CD14-positive monocyte (primary cell): Measurements from ENCODE around the gene ZDHHC8. TPM values are rescaled to one million over a fixed set of nuclear protein-coding genes. Genes with fewer than 3 reads are reported as not detected.

ENCODE experiments used
- DNase-seq, 3 donors: peaks; one replicate each; pipeline ENCODE4 v3.0.0-alpha.2; 2011 to 2022
- H2AFZ ChIP-seq: 2 replicates; pipeline ENCODE4 v1.6.0; 2012; ENCODE audit warnings: mild to moderate bottlenecking, low read depth, low read length, inconsistent platforms; ENCODE audit not compliant: insufficient read depth, poor library complexity, severe bottlenecking
- H3K27ac ChIP-seq, 2 donors: 1 replicate in 1 of 2; 2 replicates in 1 of 2; pipeline ENCODE4 v1.5.1; 2012 to 2013; ENCODE audit warnings: low read length in 2 of 2, control low read depth in 1 of 2, inconsistent platforms in 1 of 2, low read depth in 1 of 2, mild to moderate bottlenecking in 1 of 2
- H3K27me3 ChIP-seq, 2 donors: one replicate each; pipeline versions ENCODE4 v1.6.0 to v1.6.1; 2011 to 2013; ENCODE audit warnings: low read length in 2 of 2; ENCODE audit not compliant: control insufficient read depth in 2 of 2, insufficient read depth in 2 of 2
- H3K36me3 ChIP-seq, 2 donors: replicated peaks in 1 of 2; 1 replicate in 1 of 2; 2 replicates in 1 of 2; pipeline versions ENCODE4 v1.5.1 to v1.6.1; 2012 to 2013; ENCODE audit warnings: low read length in 2 of 2, control low read depth in 1 of 2, inconsistent platforms in 1 of 2, mild to moderate bottlenecking in 1 of 2; ENCODE audit not compliant: insufficient read depth in 2 of 2, control insufficient read depth in 1 of 2
- H3K4me1 ChIP-seq, 2 donors: 1 replicate in 1 of 2; 2 replicates in 1 of 2; pipeline versions ENCODE4 v1.5.1 to v1.6.1; 2012 to 2013; ENCODE audit warnings: low read length in 2 of 2, control low read depth in 1 of 2, inconsistent platforms in 1 of 2, mild to moderate bottlenecking in 1 of 2, moderate library complexity in 1 of 2; ENCODE audit not compliant: insufficient read depth in 2 of 2, control insufficient read depth in 1 of 2
- H3K4me2 ChIP-seq: replicated peaks from 2 replicates; pipeline ENCODE3; 2012; ENCODE audit warnings: low read length, moderate library complexity, mild to moderate bottlenecking; ENCODE audit not compliant: poor library complexity, severe bottlenecking; ENCODE audit errors: extremely low read depth
- H3K4me3 ChIP-seq, 3 experiments: fragments of 200-600 bp in 1 of 3; sonication (generic) in 1 of 3; replicated peaks in 1 of 3; 1 replicate in 2 of 3; 2 replicates in 1 of 3; pipeline ENCODE4 v1.5.1; 2011 to 2013; ENCODE audit warnings: low read length in 3 of 3, mild to moderate bottlenecking in 3 of 3, control low read depth in 2 of 3, low read depth in 2 of 3, inconsistent platforms in 1 of 3, moderate library complexity in 1 of 3
- H3K79me2 ChIP-seq: 2 replicates; pipeline ENCODE4 v1.6.0; 2012; ENCODE audit warnings: mild to moderate bottlenecking, control low read depth, inconsistent platforms, low read length, moderate library complexity; ENCODE audit not compliant: insufficient read depth
- H3K9ac ChIP-seq: 2 replicates; pipeline ENCODE4 v1.6.0; 2017; ENCODE audit warnings: low read length, mild to moderate bottlenecking; ENCODE audit not compliant: insufficient read depth, poor library complexity, severe bottlenecking
- H3K9me3 ChIP-seq, 2 donors: replicated peaks in 1 of 2; 1 replicate in 1 of 2; 2 replicates in 1 of 2; pipeline versions ENCODE4 v1.5.1 to v1.6.1; 2012 to 2013; ENCODE audit warnings: low read length in 2 of 2, control low read depth in 1 of 2; ENCODE audit not compliant: control insufficient read depth in 1 of 2, insufficient read depth in 1 of 2
- H4K20me1 ChIP-seq: 2 replicates; pipeline ENCODE4 v1.6.0; 2012; ENCODE audit warnings: mild to moderate bottlenecking, low read length, control low read depth, moderate library complexity; ENCODE audit not compliant: insufficient read depth
- H3K27ac Mint-ChIP-seq, 7 donors: one replicate each; pipeline ENCODE4 v1.8.0; 2020; ENCODE audit warnings: mild to moderate bottlenecking in 7 of 7, mixed read lengths in 7 of 7, moderate library complexity in 6 of 7, inconsistent platforms in 2 of 7
- H3K27me3 Mint-ChIP-seq, 3 donors: one replicate each; pipeline ENCODE4 v1.8.0; 2021 to 2022; ENCODE audit warnings: low read depth in 3 of 3, mild to moderate bottlenecking in 3 of 3, mixed read lengths in 3 of 3, moderate library complexity in 3 of 3, inconsistent platforms in 1 of 3
- H3K36me3 Mint-ChIP-seq, 2 donors: one replicate each; pipeline ENCODE4 v1.8.0; 2020; ENCODE audit warnings: mixed read lengths in 2 of 2, inconsistent platforms in 1 of 2, mild to moderate bottlenecking in 1 of 2
- H3K4me1 Mint-ChIP-seq: one replicate; pipeline ENCODE4 v1.8.0; 2020; ENCODE audit warnings: mild to moderate bottlenecking, mixed read lengths
- H3K4me3 Mint-ChIP-seq, 2 donors: one replicate each; pipeline ENCODE4 v1.8.0; 2020; ENCODE audit warnings: mild to moderate bottlenecking in 2 of 2, mixed read lengths in 2 of 2, moderate library complexity in 1 of 2
- H3K9me3 Mint-ChIP-seq, 7 donors: one replicate each; pipeline ENCODE4 v1.8.0; 2020 to 2022; ENCODE audit warnings: mixed read lengths in 7 of 7, mild to moderate bottlenecking in 6 of 7, moderate library complexity in 6 of 7, inconsistent platforms in 2 of 7
- WGBS: methylation state at CpG from one replicate; pipeline ENCODE4 v1.1.5; 2013; ENCODE audit warnings: missing lambda C conversion rate; ENCODE audit not compliant: insufficient coverage; 5-methylcytosine and 5-hydroxymethylcytosine counted together
- intact Hi-C, 2 donors: fragments of 100-400 bp; cut with micrococcal nuclease; formaldehyde crosslinking; loops; one replicate each; pipeline versions ENCODE4 v1.15.0 to v1.15.1; 2023
- polyA plus RNA-seq, 3 donors: library from polyadenylated mRNA; depleted of rRNA in 1 of 3; unstranded in 2 of 3; stranded (reverse) in 1 of 3; fragments of 300-500 nt in 2 of 3; fragments of >200 nt in 1 of 3; fragmentation: Illumina TruSeq in 2 of 3; gene quantifications; 1 replicate in 2 of 3; 2 replicates in 1 of 3; pipeline ENCODE4 v1.2.3, GENCODE V29; 2012 to 2021
- TF ChIP-seq, protein P1 (sequence below): fragments of 200-600 bp; IDR thresholded peaks from one replicate; pipeline ENCODE4 v1.8.0; 2022; ENCODE audit warnings: antibody characterized with exemption, mild to moderate bottlenecking

The ZDHHC8 gene
- polyA plus RNA-seq, 3 donors: 0.73 to 76.3 (median 1.1) TPM

DNA sequence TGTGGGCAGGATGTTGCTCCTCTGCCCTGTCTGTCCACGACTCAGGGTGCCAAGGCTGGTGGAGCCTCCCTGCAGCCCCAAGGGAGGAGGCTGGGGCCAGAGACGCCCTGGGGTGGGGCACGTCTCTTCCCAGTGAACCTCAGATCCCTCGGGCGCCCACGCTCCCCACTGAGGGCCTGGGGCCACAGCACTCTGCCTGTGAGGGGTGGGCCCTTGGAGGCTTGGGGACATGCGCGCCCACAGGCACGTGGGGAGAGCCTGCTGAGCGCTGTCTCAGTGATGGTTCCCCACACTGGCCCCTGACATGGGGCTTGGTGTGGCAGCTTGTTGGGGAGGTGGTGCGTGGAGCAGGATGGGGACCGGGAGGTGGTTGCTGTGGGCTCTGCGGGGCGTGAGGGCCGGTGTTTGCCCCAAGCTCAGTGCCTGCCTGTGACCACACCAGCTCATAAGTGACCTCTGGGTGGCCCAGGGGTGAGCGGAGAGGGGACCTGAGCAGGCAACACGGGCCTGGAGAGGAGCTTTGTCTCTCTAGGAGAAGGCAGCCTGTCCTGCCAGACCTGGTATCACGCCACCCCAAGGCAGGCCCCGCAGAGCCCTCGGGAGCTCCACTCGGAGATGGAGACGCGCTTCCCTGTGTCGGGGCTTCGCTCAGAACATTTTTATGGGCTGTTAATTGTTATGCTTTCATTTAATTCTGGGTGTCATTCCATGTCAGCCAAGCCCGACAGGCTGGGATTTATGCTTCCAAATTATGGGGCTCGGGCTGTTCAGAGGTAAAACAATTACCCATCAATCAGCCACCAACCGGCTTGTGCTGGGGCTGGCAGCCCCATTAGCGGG lies 46.7 kb downstream of the ZDHHC8 start:
- Histone ChIP-seq H2AFZ (no peak overlapping the region), H3K4me1 (no peaks in the 10 kb centered on the region), H3K27me3 (no peaks in the 10 kb centered on the region), H3K4me3 (no peak overlapping the region), H3K9me3 (no peaks in the 10 kb centered on the region), H3K27ac (no peak overlapping the region), H3K4me2 (no peak overlapping the region), H3K79me2 (no peaks in the 10 kb centered on the region), H4K20me1 (no peaks in the 10 kb centered on the region), H3K36me3 (no peaks in the 10 kb centered on the region), H3K9ac (no peak overlapping the region)
- no peaks in the 10 kb centered on the region for H3K36me3 Mint-ChIP-seq
- no peaks in the 10 kb centered on the region for H3K4me1 Mint-ChIP-seq
- TF ChIP-seq, protein P1, sequence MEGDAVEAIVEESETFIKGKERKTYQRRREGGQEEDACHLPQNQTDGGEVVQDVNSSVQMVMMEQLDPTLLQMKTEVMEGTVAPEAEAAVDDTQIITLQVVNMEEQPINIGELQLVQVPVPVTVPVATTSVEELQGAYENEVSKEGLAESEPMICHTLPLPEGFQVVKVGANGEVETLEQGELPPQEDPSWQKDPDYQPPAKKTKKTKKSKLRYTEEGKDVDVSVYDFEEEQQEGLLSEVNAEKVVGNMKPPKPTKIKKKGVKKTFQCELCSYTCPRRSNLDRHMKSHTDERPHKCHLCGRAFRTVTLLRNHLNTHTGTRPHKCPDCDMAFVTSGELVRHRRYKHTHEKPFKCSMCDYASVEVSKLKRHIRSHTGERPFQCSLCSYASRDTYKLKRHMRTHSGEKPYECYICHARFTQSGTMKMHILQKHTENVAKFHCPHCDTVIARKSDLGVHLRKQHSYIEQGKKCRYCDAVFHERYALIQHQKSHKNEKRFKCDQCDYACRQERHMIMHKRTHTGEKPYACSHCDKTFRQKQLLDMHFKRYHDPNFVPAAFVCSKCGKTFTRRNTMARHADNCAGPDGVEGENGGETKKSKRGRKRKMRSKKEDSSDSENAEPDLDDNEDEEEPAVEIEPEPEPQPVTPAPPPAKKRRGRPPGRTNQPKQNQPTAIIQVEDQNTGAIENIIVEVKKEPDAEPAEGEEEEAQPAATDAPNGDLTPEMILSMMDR: no peak
- DNase-seq: no peak
- H3K27me3 Mint-ChIP-seq: peaks cover 1 to 2% (median 2%) of the 10 kb centered on the region in 3 donors
- intact Hi-C loops: no loop called here
- no peak overlapping the region for H3K4me3 Mint-ChIP-seq
- WGBS: 85% methylated on average over 19 of the region's 29 CpGs
- H3K27ac Mint-ChIP-seq: no peak overlapping the region
- no peaks in the 10 kb centered on the region for H3K9me3 Mint-ChIP-seq

DNA sequence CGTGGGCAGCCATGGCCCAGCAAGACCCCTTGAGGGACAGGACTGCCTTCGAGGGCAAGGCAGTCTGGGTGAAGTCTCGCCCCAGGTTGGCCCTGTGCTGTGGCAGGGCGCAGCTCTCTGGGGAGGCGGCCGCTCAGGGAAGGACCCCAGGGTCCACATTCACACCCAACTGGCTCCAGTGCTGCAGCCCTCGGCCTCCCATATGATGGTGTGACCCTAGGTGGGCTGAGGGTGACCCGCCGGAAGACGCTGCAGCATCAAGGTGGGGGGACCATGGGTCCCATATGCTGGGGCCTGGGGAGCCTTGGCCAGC lies 47.3 kb downstream of the ZDHHC8 start:
- no peak for DNase-seq
- Histone ChIP-seq H3K9me3 (no peaks in the 10 kb centered on the region), H3K4me2 (no peak overlapping the region), H3K79me2 (no peaks in the 10 kb centered on the region), H3K9ac (no peak overlapping the region), H3K4me3 (no peak overlapping the region), H4K20me1 (no peaks in the 10 kb centered on the region), H2AFZ (no peak overlapping the region), H3K27ac (no peak overlapping the region), H3K36me3 (no peaks in the 10 kb centered on the region), H3K27me3 (no peaks in the 10 kb centered on the region), H3K4me1 (no peaks in the 10 kb centered on the region)
- intact Hi-C loops: no loop called here
- no peaks in the 10 kb centered on the region for H3K9me3 Mint-ChIP-seq
- TF ChIP-seq, protein P1: no peak
- H3K4me1 Mint-ChIP-seq: no peaks in the 10 kb centered on the region
- H3K4me3 Mint-ChIP-seq: no peak overlapping the region
- no peak overlapping the region for H3K27ac Mint-ChIP-seq
- H3K27me3 Mint-ChIP-seq: peaks cover 0 to 2% (median 1%) of the 10 kb centered on the region in 3 donors
- WGBS: 90% methylated on average over 10 of the region's 10 CpGs
- H3K36me3 Mint-ChIP-seq: no peaks in the 10 kb centered on the region
